ENCODE measurements around the gene NEUROD4. TPM values are rescaled to one million over a fixed set of nuclear protein-coding genes. Genes with fewer than 3 reads are reported as not detected.

Gene NEUROD4
- polyA plus RNA-seq, 1 of the 3 experiments (the other 2 are of a cell fraction), result not detected

DNA sequence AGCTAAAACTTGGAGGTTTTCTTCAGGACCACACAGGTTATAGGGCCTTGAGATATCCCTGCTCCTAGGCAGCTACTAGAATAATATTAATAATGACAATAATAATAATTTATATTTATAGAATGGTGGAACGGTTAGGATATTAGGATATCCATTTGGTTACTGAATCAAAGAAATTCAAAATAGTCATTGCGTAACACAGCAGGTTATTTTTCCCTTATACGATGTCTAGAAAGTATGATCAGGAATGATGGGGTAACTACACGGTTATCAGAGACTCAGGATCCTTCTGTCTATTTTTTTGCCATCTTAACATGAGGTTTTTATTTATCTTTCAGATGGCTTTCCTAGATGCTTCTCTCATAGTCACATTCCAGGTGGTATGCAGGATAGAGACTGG, 39.0 kb downstream of the NEUROD4 start:
- Histone ChIP-seq H3K9ac (no peak overlapping the region), H3K79me2 (ENCODE audit: insufficient read depth) (no peaks in the 10 kb centered on the region), H3K36me3 (replicated peaks in 1 of 2; ENCODE audit: control insufficient read depth in 1 of 2, insufficient read depth in 2 of 2, low read length in 1 of 2) (no peaks in the 10 kb centered on the region), H3K27me3 (ENCODE audit: insufficient read depth) (no peaks in the 10 kb centered on the region; the same call in 1 of the 2 replicates), H3K27ac (ENCODE audit: low read depth in 2 of 2, low read length in 1 of 2) (no peak overlapping the region), H3K4me2 (no peak overlapping the region), H3K4me1 (ENCODE audit: control insufficient read depth in 1 of 2, insufficient read depth in 2 of 2, low read depth in 1 of 2, low read length in 1 of 2) (no peaks in the 10 kb centered on the region), H2AFZ (ENCODE audit: low read depth) (no peak overlapping the region), H3K9me3 (no peaks in the 10 kb centered on the region), H3K4me3 (ENCODE audit: low read depth in 2 of 2, low read length in 1 of 2) (no peak overlapping the region), H3F3A (replicated peaks; ENCODE audit: insufficient read depth) (no peaks in the 10 kb centered on the region), H3K9me2 (no peaks in the 10 kb centered on the region), H4K20me1 (ENCODE audit: insufficient read depth) (no peaks in the 10 kb centered on the region)
- WGBS (ENCODE audit: low lambda C conversion rate), result 30% methylated on average over 4 of the region's 4 CpGs
- ChIA-PET CTCF (interaction anchor here (0.9 to 1.8 kb wide), 2 partner anchors 9 to 10 kb away, joined by 3 to 8 read pairs; no protein-coding TSS in a partner anchor), POLR2A (no interaction called here)
- DNase-seq, result no peak
- TF ChIP-seq SIN3A (IDR thresholded peaks at IDR 0.05; ENCODE audit: borderline replicate concordance, low read depth, low read length) (no peak), RFX5 (IDR thresholded peaks at IDR 0.05; ENCODE audit: low read length) (no peak), POLR2AphosphoS5 (IDR thresholded peaks at IDR 0.05; ENCODE audit: low read depth, low read length) (no peak), TEAD4 (IDR thresholded peaks at IDR 0.05; ENCODE audit: borderline replicate concordance, insufficient read depth) (no peak), EZH2phosphoT487 (IDR thresholded peaks at IDR 0.05; ENCODE audit: borderline replicate concordance, low read depth) (no peak), MEF2A (IDR thresholded peaks at IDR 0.05; ENCODE audit: borderline replicate concordance, low read depth) (no peak)
- TF ChIP-seq, protein P1, sequence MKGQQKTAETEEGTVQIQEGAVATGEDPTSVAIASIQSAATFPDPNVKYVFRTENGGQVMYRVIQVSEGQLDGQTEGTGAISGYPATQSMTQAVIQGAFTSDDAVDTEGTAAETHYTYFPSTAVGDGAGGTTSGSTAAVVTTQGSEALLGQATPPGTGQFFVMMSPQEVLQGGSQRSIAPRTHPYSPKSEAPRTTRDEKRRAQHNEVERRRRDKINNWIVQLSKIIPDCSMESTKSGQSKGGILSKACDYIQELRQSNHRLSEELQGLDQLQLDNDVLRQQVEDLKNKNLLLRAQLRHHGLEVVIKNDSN (IDR thresholded peaks at IDR 0.05; ENCODE audit: borderline replicate concordance, low read depth), result no peak
- TF ChIP-seq, protein P2, sequence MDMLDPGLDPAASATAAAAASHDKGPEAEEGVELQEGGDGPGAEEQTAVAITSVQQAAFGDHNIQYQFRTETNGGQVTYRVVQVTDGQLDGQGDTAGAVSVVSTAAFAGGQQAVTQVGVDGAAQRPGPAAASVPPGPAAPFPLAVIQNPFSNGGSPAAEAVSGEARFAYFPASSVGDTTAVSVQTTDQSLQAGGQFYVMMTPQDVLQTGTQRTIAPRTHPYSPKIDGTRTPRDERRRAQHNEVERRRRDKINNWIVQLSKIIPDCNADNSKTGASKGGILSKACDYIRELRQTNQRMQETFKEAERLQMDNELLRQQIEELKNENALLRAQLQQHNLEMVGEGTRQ (IDR thresholded peaks at IDR 0.05; ENCODE audit: borderline replicate concordance, low read depth, low read length), result no peak

DNA sequence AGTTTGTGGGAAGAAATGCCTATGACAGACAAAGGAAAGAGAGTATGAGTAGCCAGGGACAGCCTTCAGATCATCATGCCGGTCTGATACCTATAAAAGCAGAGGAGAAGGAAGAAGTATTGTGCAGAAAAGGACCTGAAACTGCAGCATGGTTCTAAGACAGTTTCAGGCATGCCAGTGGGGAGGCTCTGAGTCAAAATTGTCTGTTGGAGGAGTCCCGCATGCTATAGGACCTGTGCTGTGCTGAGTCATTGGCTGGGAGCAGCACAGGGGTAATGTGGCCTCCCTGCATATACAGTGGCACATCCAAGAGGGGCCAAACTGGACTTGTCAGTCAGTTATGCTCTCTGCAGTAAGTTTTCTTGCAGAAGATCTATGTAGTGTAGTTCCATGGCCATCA, 40.7 kb downstream of the NEUROD4 start:
- no peaks in the 10 kb centered on the region for H4K20me1 ChIP-seq (ENCODE audit: insufficient read depth)
- H3K9me3 ChIP-seq, result no peaks in the 10 kb centered on the region
- H3K9ac ChIP-seq, result no peak overlapping the region
- no peak overlapping the region for H3K4me2 ChIP-seq
- DNase-seq, result no peak
- H3F3A ChIP-seq (replicated peaks; ENCODE audit: insufficient read depth), result no peaks in the 10 kb centered on the region
- no peaks in the 10 kb centered on the region for H3K79me2 ChIP-seq (ENCODE audit: insufficient read depth)
- no peaks in the 10 kb centered on the region for H3K36me3 ChIP-seq (replicated peaks in 1 of 2; ENCODE audit: control insufficient read depth in 1 of 2, insufficient read depth in 2 of 2, low read length in 1 of 2)
- no peak overlapping the region for H2AFZ ChIP-seq (ENCODE audit: low read depth)
- 6% methylated on average over 2 of the region's 2 CpGs for WGBS (ENCODE audit: low lambda C conversion rate)
- ChIA-PET POLR2A (no interaction called here), CTCF (no interaction called here)
- no peaks in the 10 kb centered on the region for H3K4me1 ChIP-seq (ENCODE audit: control insufficient read depth in 1 of 2, insufficient read depth in 2 of 2, low read depth in 1 of 2, low read length in 1 of 2)
- H3K27me3 ChIP-seq (ENCODE audit: insufficient read depth), result no peaks in the 10 kb centered on the region; the same call in 1 of the 2 replicates
- H3K27ac ChIP-seq (ENCODE audit: low read depth in 2 of 2, low read length in 1 of 2), result no peak overlapping the region
- H3K4me3 ChIP-seq (ENCODE audit: low read depth in 2 of 2, low read length in 1 of 2), result no peak overlapping the region
- no peaks in the 10 kb centered on the region for H3K9me2 ChIP-seq
- TF ChIP-seq ELF1 (IDR thresholded peaks at IDR 0.05) (no peak), RFX5 (IDR thresholded peaks at IDR 0.05; ENCODE audit: low read length) (no peak), RCOR1 (IDR thresholded peaks at IDR 0.05; ENCODE audit: low read length) (no peak), EP300 (IDR thresholded peaks at IDR 0.05; ENCODE audit: borderline replicate concordance in 1 of 2, low read depth in 1 of 2, low read length in 1 of 2) (no peak), GABPA (IDR thresholded peaks at IDR 0.05; ENCODE audit: low read depth) (no peak), JUND (IDR thresholded peaks at IDR 0.05) (no peak), NRF1 (IDR thresholded peaks at IDR 0.05; ENCODE audit: low read depth, low read length) (no peak), MXI1 (IDR thresholded peaks at IDR 0.05; ENCODE audit: low read depth, low read length) (no peak), POLR2AphosphoS5 (IDR thresholded peaks at IDR 0.05; ENCODE audit: low read depth, low read length) (no peak), TCF12 (IDR thresholded peaks at IDR 0.05) (no peak), MEF2A (IDR thresholded peaks at IDR 0.05; ENCODE audit: borderline replicate concordance, low read depth) (no peak), EZH2phosphoT487 (IDR thresholded peaks at IDR 0.05; ENCODE audit: borderline replicate concordance, low read depth) (no peak), SMC3 (IDR thresholded peaks at IDR 0.05; ENCODE audit: low read depth, low read length) (no peak), FOXJ3 (CRISPR knock-in tag; IDR thresholded peaks at IDR 0.05) (no peak), FOXM1 (IDR thresholded peaks at IDR 0.05; ENCODE audit: low read depth) (no peak), RAD21 (IDR thresholded peaks at IDR 0.05; ENCODE audit: low read length) (no peak)
- TF ChIP-seq, protein P3, sequence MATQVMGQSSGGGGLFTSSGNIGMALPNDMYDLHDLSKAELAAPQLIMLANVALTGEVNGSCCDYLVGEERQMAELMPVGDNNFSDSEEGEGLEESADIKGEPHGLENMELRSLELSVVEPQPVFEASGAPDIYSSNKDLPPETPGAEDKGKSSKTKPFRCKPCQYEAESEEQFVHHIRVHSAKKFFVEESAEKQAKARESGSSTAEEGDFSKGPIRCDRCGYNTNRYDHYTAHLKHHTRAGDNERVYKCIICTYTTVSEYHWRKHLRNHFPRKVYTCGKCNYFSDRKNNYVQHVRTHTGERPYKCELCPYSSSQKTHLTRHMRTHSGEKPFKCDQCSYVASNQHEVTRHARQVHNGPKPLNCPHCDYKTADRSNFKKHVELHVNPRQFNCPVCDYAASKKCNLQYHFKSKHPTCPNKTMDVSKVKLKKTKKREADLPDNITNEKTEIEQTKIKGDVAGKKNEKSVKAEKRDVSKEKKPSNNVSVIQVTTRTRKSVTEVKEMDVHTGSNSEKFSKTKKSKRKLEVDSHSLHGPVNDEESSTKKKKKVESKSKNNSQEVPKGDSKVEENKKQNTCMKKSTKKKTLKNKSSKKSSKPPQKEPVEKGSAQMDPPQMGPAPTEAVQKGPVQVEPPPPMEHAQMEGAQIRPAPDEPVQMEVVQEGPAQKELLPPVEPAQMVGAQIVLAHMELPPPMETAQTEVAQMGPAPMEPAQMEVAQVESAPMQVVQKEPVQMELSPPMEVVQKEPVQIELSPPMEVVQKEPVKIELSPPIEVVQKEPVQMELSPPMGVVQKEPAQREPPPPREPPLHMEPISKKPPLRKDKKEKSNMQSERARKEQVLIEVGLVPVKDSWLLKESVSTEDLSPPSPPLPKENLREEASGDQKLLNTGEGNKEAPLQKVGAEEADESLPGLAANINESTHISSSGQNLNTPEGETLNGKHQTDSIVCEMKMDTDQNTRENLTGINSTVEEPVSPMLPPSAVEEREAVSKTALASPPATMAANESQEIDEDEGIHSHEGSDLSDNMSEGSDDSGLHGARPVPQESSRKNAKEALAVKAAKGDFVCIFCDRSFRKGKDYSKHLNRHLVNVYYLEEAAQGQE (IDR thresholded peaks at IDR 0.05; ENCODE audit: low read depth, low read length), result no peak
- TF ChIP-seq, protein P4, sequence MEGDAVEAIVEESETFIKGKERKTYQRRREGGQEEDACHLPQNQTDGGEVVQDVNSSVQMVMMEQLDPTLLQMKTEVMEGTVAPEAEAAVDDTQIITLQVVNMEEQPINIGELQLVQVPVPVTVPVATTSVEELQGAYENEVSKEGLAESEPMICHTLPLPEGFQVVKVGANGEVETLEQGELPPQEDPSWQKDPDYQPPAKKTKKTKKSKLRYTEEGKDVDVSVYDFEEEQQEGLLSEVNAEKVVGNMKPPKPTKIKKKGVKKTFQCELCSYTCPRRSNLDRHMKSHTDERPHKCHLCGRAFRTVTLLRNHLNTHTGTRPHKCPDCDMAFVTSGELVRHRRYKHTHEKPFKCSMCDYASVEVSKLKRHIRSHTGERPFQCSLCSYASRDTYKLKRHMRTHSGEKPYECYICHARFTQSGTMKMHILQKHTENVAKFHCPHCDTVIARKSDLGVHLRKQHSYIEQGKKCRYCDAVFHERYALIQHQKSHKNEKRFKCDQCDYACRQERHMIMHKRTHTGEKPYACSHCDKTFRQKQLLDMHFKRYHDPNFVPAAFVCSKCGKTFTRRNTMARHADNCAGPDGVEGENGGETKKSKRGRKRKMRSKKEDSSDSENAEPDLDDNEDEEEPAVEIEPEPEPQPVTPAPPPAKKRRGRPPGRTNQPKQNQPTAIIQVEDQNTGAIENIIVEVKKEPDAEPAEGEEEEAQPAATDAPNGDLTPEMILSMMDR (IDR thresholded peaks at IDR 0.05), result no peak

Data from SK-N-SH (cell line).